ENCODE data around the gene HCN1.
"Not testable (repeated sequence)": the region's sequence is repeated elsewhere in the genome, so short reads cannot be mapped to it uniquely, and the experiment has no call there.

The HCN1 gene

DNA sequence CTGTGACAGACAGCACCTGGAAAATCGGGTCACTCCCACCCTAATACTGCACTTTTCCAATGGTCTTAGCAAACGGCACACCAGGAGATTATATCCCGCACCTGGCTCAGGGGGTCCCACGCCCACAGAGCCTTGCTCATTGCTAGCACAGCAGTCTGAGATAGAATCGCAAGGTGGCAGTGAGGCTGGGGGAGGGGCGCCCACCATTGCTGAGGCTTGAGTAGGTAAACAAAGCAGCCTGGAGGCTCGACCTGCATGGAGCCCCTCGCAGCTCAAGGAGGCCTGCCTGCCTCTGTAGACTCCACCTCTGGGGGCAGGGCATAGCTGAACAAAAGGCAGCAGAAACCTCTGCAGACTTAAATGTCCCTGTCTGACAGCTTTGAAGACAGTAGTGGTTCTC lies 383.6 kb downstream of the HCN1 start:
- not testable (repeated sequence) for DNase-seq (ENCODE audit: extremely low read depth in 1 of 2, low read depth in 1 of 2)

DNA sequence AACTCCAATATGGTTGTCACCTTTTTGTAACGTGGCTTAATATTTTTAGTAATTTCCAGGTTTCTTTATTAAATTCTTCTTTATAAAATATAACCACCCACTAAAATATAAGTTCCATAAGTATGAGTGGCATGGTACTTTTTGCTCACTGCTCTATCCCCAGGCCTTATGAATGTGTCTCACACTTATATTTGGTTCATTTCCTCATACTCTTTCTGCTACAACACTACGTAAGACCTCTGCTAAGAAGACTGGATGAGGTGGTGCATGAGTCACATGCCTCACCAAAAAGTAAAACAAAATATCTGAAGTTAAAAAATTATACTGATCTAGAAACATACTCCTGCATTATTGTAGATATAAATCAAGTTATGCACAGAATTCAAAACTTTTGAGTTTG lies 400.9 kb downstream of the HCN1 start:
- DNase-seq (ENCODE audit: extremely low read depth in 1 of 2, low read depth in 1 of 2) = no peak

GRCh38 chr5:45288746-45289145 lies 407.4 kb downstream of the HCN1 start:
- DNase-seq (ENCODE audit: extremely low read depth in 1 of 2, low read depth in 1 of 2) = no peak

- DNase-seq (ENCODE audit: extremely low read depth in 1 of 2, low read depth in 1 of 2) = no peak
Measured at GRCh38 chr5:45284436-45284835, 411.7 kb downstream of the HCN1 start.

- no peak for DNase-seq (ENCODE audit: extremely low read depth in 1 of 2, low read depth in 1 of 2)
Measured at GRCh38 chr5:45281081-45281480, 415.1 kb downstream of the HCN1 start.

GRCh38 chr5:45279109-45279508 lies 417.1 kb downstream of the HCN1 start:
- DNase-seq (ENCODE audit: extremely low read depth in 1 of 2, low read depth in 1 of 2) = no peak

- no peak for DNase-seq (ENCODE audit: extremely low read depth in 1 of 2, low read depth in 1 of 2)
Measured at GRCh38 chr5:45277860-45278259, 418.3 kb downstream of the HCN1 start.

DNA sequence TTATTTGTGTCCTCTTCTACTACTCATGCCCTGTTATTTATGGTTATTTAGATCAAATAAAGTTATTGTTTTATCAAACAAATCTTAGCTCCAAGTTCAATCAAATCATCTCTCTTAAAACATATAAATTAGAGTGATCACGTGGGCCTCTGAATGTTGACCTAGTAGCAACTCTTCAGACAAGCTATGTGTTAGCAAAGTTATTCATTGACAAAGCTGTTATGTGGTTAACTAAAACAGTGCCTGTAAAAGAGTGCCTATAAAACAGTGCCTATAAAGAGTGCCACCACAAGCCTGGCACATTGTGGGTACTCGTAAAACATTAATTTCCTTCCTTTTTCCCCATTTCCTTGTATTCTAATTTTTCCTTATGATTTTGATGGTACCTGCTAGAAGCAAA lies 421.9 kb downstream of the HCN1 start:
- DNase-seq (ENCODE audit: extremely low read depth in 1 of 2, low read depth in 1 of 2) = no peak

- no peak for DNase-seq (ENCODE audit: extremely low read depth in 1 of 2, low read depth in 1 of 2)
Measured at GRCh38 chr5:45271626-45272025, 424.6 kb downstream of the HCN1 start.

DNA sequence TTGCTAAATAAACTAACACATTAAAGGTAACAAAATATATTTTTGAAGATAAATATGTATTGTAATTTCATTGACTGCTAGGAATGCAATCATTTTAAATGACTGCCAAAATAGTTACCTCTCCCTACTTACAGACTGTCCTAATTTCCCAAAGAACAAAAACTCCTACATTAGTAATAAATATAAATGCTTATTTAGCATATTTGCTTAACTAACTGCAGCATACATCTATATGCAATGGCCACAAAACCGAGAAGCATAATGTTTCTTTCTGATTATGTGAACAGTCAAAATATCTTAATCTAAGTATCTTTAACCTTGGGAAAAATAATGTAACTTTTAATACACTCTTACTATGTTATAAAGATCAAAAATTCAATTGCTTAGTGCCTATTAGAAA lies 431.7 kb downstream of the HCN1 start:
- no peak for DNase-seq (ENCODE audit: extremely low read depth in 1 of 2, low read depth in 1 of 2)

- no peak for DNase-seq (ENCODE audit: extremely low read depth in 1 of 2, low read depth in 1 of 2)
Measured at GRCh38 chr5:45262061-45262590, 434.1 kb downstream of the HCN1 start.

DNA sequence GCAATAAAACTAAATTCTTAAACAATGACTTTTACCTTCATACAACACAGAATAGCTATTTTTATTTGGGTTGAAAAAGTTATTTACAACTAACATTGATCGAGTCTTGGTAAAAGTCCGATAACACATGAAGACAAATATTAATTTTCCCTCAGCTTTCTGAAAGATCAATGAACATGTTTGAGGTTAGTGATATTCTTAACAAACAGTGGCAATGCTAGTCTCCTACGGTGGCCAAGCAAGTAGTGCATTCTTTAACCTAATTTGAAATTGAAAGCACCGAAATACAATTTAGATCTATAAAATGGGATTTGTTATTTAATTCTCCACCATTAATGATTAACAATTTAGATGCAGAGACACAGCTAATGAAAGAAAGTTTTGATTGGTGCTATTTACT lies 435.1 kb downstream of the HCN1 start:
- no peak for DNase-seq (ENCODE audit: extremely low read depth in 1 of 2, low read depth in 1 of 2)

DNA sequence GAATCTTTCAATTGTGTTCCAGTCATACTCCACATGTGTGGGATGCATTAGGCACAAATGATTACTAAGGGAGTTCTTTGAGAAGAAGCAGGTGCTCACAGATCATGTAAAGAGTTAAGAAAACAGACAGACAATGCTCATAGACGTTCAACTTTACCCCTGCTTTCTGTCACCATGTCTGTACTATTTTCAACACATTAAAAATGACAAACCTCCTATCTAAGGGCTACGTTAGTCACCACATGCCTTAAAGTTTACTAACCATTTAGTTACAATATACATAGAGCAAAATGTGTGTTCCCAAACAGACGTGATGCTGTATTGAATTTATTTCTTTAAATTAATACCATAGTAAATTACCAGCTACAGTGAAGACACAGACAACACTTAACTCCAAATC lies 435.9 kb downstream of the HCN1 start:
- no peak for DNase-seq (ENCODE audit: extremely low read depth in 1 of 2, low read depth in 1 of 2)

DNA sequence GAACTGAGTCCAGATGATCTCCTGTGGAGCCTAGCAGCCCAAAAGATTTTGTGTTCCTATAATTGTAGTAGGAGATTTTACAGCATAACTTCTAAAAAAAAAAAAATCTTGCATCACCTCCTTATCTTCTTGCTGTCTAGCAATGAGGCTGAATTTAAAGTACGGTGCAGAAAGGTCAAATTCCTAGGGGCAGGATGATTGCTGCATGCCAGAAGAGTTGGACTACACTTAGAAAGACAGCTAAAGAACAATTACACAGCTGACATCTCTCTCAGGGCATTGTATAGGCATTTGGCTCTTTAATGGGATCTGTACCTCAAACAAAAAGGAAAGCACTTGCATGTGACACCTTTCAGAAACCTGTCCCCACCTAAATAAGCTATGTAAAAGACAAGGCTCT lies 443.2 kb downstream of the HCN1 start:
- DNase-seq (ENCODE audit: extremely low read depth in 1 of 2, low read depth in 1 of 2) = no peak

DNA sequence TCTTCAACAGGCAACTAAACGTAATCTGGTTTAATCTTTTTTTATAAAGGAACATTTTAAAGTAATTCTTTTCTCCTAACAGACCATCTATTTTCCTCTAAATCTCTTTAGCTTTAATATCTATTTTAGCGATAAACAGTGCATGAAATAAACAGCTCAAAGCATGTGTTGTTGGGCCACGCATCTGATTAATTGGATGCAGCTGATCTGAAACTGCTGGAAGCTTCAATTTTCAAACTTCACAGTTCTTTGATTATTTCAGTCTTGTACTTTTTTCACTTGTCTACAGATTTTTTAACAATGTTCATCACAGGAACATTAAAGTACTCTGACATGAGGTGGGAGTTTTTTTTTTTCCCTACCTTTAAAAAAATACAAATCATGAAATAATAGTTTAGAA lies 443.6 kb downstream of the HCN1 start:
- no peak for DNase-seq (ENCODE audit: extremely low read depth in 1 of 2, low read depth in 1 of 2)

DNA sequence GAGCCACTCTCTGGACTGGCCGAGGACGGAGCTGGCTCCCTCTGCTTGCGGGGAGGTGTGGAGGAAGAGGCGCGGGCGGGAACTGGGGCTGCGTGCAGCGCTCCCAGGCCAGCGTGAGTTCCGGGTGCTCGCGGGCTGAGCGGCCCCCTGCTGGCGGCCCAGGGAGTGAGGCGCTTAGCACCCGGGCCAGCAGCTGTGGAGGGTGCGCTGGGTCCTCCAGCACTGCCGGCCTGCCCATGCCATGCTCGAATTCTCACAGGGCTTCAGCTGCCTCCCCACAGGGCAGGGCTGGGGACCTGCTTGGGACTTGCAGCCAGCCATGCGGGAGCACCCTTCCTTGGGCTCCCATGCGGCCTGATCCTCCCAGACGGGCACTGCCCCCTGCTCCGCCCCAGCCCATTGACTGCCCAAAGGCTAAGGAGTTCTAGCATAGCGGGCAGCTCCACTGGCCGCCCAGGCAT lies 470.6 kb downstream of the HCN1 start:
- no peak for DNase-seq (ENCODE audit: extremely low read depth in 1 of 2, low read depth in 1 of 2)

DNA sequence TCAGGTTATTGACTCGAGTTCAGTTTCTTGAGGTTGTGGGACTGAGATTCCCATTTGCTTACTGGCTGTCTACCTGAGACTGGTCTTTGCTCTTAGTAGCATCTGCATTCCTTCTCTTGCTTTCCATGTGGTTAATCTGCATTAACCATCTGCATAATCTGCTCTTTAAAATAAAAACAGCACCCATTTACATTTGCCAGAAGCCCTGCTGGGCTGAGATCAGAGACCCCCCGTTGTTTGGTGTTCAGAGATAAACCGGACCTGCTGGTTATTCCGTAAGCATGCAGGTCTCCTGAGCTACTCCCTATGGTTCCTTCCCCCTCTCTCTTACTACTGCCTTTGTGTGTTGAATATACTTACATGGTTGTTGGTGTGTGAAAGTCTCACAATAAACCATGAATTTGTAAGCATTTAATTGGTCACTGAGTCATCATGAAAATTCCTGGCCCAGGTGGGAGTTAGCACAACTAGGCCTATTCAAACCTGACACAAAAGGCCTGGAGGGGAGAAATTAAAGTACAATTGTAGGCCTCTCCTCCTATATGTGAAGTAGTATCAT lies 490.7 kb downstream of the HCN1 start:
- no peak for DNase-seq (ENCODE audit: extremely low read depth in 1 of 2, low read depth in 1 of 2)
